ENCODE data around the gene DMD.

- TF ChIP-seq POLR2AphosphoS2 (IDR thresholded peaks at IDR 0.05; ENCODE audit: low read depth, low read length) (no peak), ETV5 (CRISPR knock-in tag; IDR thresholded peaks at IDR 0.05; ENCODE audit: borderline replicate concordance) (no peak), POLR2AphosphoS5 (IDR thresholded peaks at IDR 0.05; ENCODE audit: low read depth, low read length) (no peak)
Observed at GRCh38 chrX:31443654-31444053, 1767.7 kb downstream of the DMD start.

Measured in HepG2 (cell line).